Stomach smooth muscle (tissue), 2 donors: Measurements from ENCODE around the gene NAT10.

Experiments
- H3K27ac ChIP-seq: one replicate; pipeline ENCODE4 v1.7.0; 2013; ENCODE audit warnings: mild to moderate bottlenecking, low read length, inconsistent platforms
- H3K27me3 ChIP-seq, 2 donors: one replicate each; pipeline ENCODE4 v1.7.0; 2013; ENCODE audit warnings: low read length in 2 of 2; ENCODE audit not compliant: insufficient read depth in 2 of 2, control insufficient read depth in 1 of 2
- H3K36me3 ChIP-seq, 2 donors: one replicate each; pipeline ENCODE4 v1.7.0; 2013; ENCODE audit warnings: low read length in 2 of 2; ENCODE audit not compliant: control insufficient read depth in 2 of 2, insufficient read depth in 2 of 2
- H3K4me1 ChIP-seq: one replicate; pipeline ENCODE4 v1.7.0; 2013; ENCODE audit warnings: low read length; ENCODE audit not compliant: control insufficient read depth, insufficient read depth
- H3K4me3 ChIP-seq, 2 donors: one replicate each; pipeline ENCODE4 v1.7.0; 2013; ENCODE audit warnings: low read length in 2 of 2
- H3K9ac ChIP-seq, 2 donors: one replicate each; pipeline ENCODE4 v1.7.0; 2013; ENCODE audit warnings: low read length in 2 of 2, mild to moderate bottlenecking in 1 of 2
- H3K9me3 ChIP-seq, 2 donors: one replicate each; pipeline ENCODE4 v1.7.0; 2013; ENCODE audit warnings: low read length in 2 of 2; ENCODE audit not compliant: control insufficient read depth in 2 of 2
- donor health status: healthy.
- donor health status: Pancreatic carcinoma.

The NAT10 gene

GRCh38 chr11:34190192-34191139, 85.0 kb downstream of the NAT10 start:
- Histone ChIP-seq H3K4me3 (no peak overlapping the region), H3K9me3 (no peaks in the 10 kb centered on the region), H3K4me1 (peaks cover 42% of the 10 kb centered on the region), H3K9ac (no peak overlapping the region), H3K36me3 (no peaks in the 10 kb centered on the region), H3K27me3 (no peaks in the 10 kb centered on the region), H3K27ac (no peak overlapping the region)

- H3K4me1 ChIP-seq: peaks cover 31% of the 10 kb centered on the region
- H3K9me3 ChIP-seq: no peaks in the 10 kb centered on the region
- H3K27me3 ChIP-seq: no peaks in the 10 kb centered on the region
- peaks cover 0 to 2% of the 10 kb centered on the region in 2 donors for H3K36me3 ChIP-seq
- H3K4me3 ChIP-seq: no peak overlapping the region
- H3K9ac ChIP-seq: peak overlapping the region in 1 of 2 donors; percentile 5
- H3K27ac ChIP-seq: peak overlapping the region; percentile 83
These were observed 86.1 kb downstream of the NAT10 start for GRCh38 chr11:34191578-34191977.

- H3K27ac ChIP-seq: peak overlapping the region; percentile 83
- H3K4me3 ChIP-seq: peak overlapping the region; percentile 9 to 59
- H3K9me3 ChIP-seq: no peaks in the 10 kb centered on the region
- no peaks in the 10 kb centered on the region for H3K27me3 ChIP-seq
- H3K36me3 ChIP-seq: peaks cover 0 to 4% of the 10 kb centered on the region in 2 donors
- peak overlapping the region in 1 of 2 donors; percentile 6 for H3K9ac ChIP-seq
- H3K4me1 ChIP-seq: peaks cover 29% of the 10 kb centered on the region
These were observed 87.3 kb downstream of the NAT10 start for GRCh38 chr11:34192481-34193401.

DNA sequence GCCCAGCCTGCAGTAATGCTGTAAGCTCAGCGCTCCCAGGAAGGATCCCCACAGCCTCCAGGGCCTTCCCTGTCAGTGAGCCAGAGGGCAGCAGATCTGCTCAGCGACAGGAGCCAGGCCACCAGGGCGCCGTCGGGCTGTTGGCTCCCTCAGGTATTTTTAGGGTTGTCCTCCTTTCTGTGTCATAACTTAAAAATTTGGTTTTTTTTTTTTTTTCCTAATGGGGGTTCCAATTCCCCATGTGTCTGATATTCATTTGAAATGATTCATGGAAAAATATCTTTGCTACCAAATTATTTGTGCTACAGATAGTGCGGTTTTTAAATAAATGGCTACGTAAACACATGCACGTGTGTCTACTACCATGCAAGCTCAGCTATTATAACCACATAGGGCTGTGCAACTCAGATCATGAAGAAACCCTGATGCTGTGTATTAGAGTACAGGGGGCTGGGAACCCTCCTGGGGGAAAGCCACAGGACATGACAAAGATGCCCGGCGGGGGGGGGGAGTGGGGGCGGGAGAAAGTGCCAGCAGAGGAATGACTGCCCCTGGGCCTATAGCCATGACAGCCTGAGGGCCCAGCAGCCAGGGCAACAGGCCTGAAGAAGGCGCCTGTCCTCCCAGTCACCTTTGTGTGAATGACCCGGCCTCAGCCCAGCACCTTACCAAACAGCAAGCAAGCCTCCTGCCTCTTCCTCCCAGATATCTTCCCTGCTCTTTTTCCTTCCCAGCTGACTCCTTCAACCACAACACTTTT, 89.3 kb downstream of the NAT10 start:
- Histone ChIP-seq H3K4me1 (peaks cover 29% of the 10 kb centered on the region), H3K4me3 (no peak overlapping the region), H3K36me3 (peaks cover 0 to 4% of the 10 kb centered on the region in 2 donors), H3K27ac (no peak overlapping the region), H3K9ac (no peak overlapping the region), H3K27me3 (no peaks in the 10 kb centered on the region), H3K9me3 (no peaks in the 10 kb centered on the region)
